Measurements from ENCODE around the gene GOT2. TPM values are rescaled to one million over a fixed set of nuclear protein-coding genes. Genes with fewer than 3 reads are reported as not detected.
"Not testable (repeated sequence)": the region's sequence is repeated elsewhere in the genome, so short reads cannot be mapped to it uniquely, and the experiment has no call there.

The GOT2 gene
- total and polyA plus RNA-seq, 7 donors, result 33.7 to 88.2 (median 52.1) TPM

GRCh38 chr16:58661199-58661830, 72.8 kb downstream of the GOT2 start:
- Histone ChIP-seq H3K27me3 (no peaks in the 10 kb centered on the region), H3K4me1 (no peaks in the 10 kb centered on the region), H3K4me3 (no peak overlapping the region), H3K9me3 (no peaks in the 10 kb centered on the region), H3K27ac (no peak overlapping the region), H3K36me3 (no peaks in the 10 kb centered on the region)
- TF ChIP-seq POLR2AphosphoS5 (IDR thresholded peaks at IDR 0.05) (no peak), POLR2A (IDR thresholded peaks at IDR 0.05) (no peak), CTCF (IDR thresholded peaks at IDR 0.05) (peak in 3 of 4 experiments; percentile 16 to 49 (median 23)), EP300 (IDR thresholded peaks at IDR 0.05) (no peak)
- DNase-seq, result no peak
- WGBS, 2 donors, result 39 to 48% methylated on average over 12 of the region's 12 CpGs
- intact Hi-C loops (cut with DNase I), result loop anchor here (5.0 kb wide), 1 partner anchor 324 kb away; no protein-coding TSS in a partner anchor

GRCh38 chr16:58659911-58660310, 74.2 kb downstream of the GOT2 start:
- not testable (repeated sequence) for H3K4me1 ChIP-seq, H3K4me3 ChIP-seq, H3K9me3 ChIP-seq, H3K36me3 ChIP-seq, H3K27ac ChIP-seq, H3K27me3 ChIP-seq, DNase-seq
- 74 to 91% methylated on average over 11 of the region's 11 CpGs for WGBS, 2 donors
- intact Hi-C loops (cut with DNase I), result loop anchor here (5.0 kb wide), 1 partner anchor 323 kb away; no protein-coding TSS in a partner anchor

GRCh38 chr16:58658796-58659211, 75.3 kb downstream of the GOT2 start:
- intact Hi-C loops (cut with DNase I), result no loop called here
- H3K36me3 ChIP-seq, result no peaks in the 10 kb centered on the region
- H3K27me3 ChIP-seq, result no peaks in the 10 kb centered on the region
- H3K4me1 ChIP-seq, result no peaks in the 10 kb centered on the region
- DNase-seq, result no peak
- 85 to 90% methylated on average over 3 of the region's 3 CpGs for WGBS, 2 donors
- no peak overlapping the region for H3K4me3 ChIP-seq
- H3K9me3 ChIP-seq, result no peaks in the 10 kb centered on the region
- no peak for TF ChIP-seq CTCF (IDR thresholded peaks at IDR 0.05)
- TF ChIP-seq EP300 (IDR thresholded peaks at IDR 0.05), result no peak
- TF ChIP-seq POLR2A (IDR thresholded peaks at IDR 0.05), result no peak
- TF ChIP-seq POLR2AphosphoS5 (IDR thresholded peaks at IDR 0.05), result no peak
- H3K27ac ChIP-seq, result no peak overlapping the region

Small RNA genes lying within 50 kb of the gene (small RNA-seq; reads per million reads assigned to genes)
- gene RN7SL143P (0 reads per million in 3 donors), gene RNU6-1155P (0 reads per million in 3 donors)

Other genes with a start within 250 kb of the GOT2 start
- gene NDRG4, start 234.2 kb downstream of the GOT2 start, total RNA-seq, result 10 to 100 TPM in 3 of 4 donors, 1 to 10 TPM in 1; 6.4 to 21.0 (median 16.8) TPM
- gene NDRG4, start 234.2 kb downstream of the GOT2 start, polyA plus RNA-seq, result 10 to 100 TPM in 1 of 3 donors, 1 to 10 TPM in 2; 3.6 to 17.3 (median 9.4) TPM
- gene SETD6, start 218.8 kb downstream of the GOT2 start, total RNA-seq, result 10 to 100 TPM; 15.5 to 23.5 (median 19.9) TPM
- 10 to 100 TPM in 1 of 3 donors, 1 to 10 TPM in 2; 3.6 to 11.6 (median 4.6) TPM for gene SETD6, start 218.8 kb downstream of the GOT2 start, polyA plus RNA-seq
- 100 to 1,000 TPM in 1 of 4 donors, 10 to 100 TPM in 3; 70.1 to 112 (median 84.2) TPM for gene CNOT1, start 104.5 kb downstream of the GOT2 start, total RNA-seq
- gene CNOT1, start 104.5 kb downstream of the GOT2 start, polyA plus RNA-seq, result 100 to 1,000 TPM in 1 of 3 donors, 10 to 100 TPM in 2; 61.3 to 110 (median 65.0) TPM
- 10 to 100 TPM in 3 of 4 donors, 1 to 10 TPM in 1; 9.5 to 17.4 (median 12.1) TPM for gene SLC38A7, start 49.5 kb downstream of the GOT2 start, total RNA-seq
- 10 to 100 TPM in 1 of 3 donors, 1 to 10 TPM in 1, under 1 TPM in 1; 0.60 to 10.4 (median 1.8) TPM for gene SLC38A7, start 49.5 kb downstream of the GOT2 start, polyA plus RNA-seq

Data from sigmoid colon (tissue), 7 donors.